ENCODE measurements around the gene OR52N5.
A peak's percentile ranks its signal among the peaks of the same experiment; 100 is the strongest.

The OR52N5 gene

GRCh38 chr11:5783255-5783654, at the start of gene OR52N5:
OR52N5 (minus strand) TSS chr11:5783355; CDS start chr11:5778634, 4,721 bp downstream.
- no peak for DNase-seq

GRCh38 chr11:5831196-5831829, 48.2 kb upstream of the OR52N5 start:
- no peak for DNase-seq

- DNase-seq, result no peak
These were observed 35.2 kb upstream of the OR52N5 start for GRCh38 chr11:5818245-5818886.

GRCh38 chr11:5815534-5815933, 32.4 kb upstream of the OR52N5 start:
- no peak for DNase-seq

GRCh38 chr11:5809905-5810795, 27.0 kb upstream of the OR52N5 start:
- no peak for DNase-seq

GRCh38 chr11:5809122-5809519, 26.0 kb upstream of the OR52N5 start:
- no peak for DNase-seq

- peak; percentile 53 for DNase-seq
These were observed 25.5 kb upstream of the OR52N5 start, which contains the start of gene OR52N2 for GRCh38 chr11:5808500-5809121. OR52N2 (plus strand) TSS chr11:5808924; CDS start chr11:5820336, 11,412 bp downstream.

GRCh38 chr11:5807580-5807979, 24.4 kb upstream of the OR52N5 start:
- DNase-seq, result no peak

- no peak for DNase-seq
These were observed 20.8 kb upstream of the OR52N5 start for GRCh38 chr11:5803982-5804381.

GRCh38 chr11:5796541-5796940, 13.4 kb upstream of the OR52N5 start:
- no peak for DNase-seq

- DNase-seq, result no peak
These were observed 8.0 kb upstream of the OR52N5 start, which contains the start of gene OR52N1 for GRCh38 chr11:5791165-5791564. OR52N1 (minus strand) TSS chr11:5791265; CDS start chr11:5788816, 2,449 bp downstream.

- DNase-seq, result no peak
These were observed 16.1 kb downstream of the OR52N5 start for GRCh38 chr11:5767056-5767455.

- DNase-seq, result no peak
These were observed 29.2 kb downstream of the OR52N5 start, which contains the start of gene OR52N4 for GRCh38 chr11:5753943-5754342. OR52N4 (plus strand) TSS chr11:5754243; CDS start chr11:5754741, 498 bp downstream.

- no peak for DNase-seq
These were observed 33.3 kb downstream of the OR52N5 start for GRCh38 chr11:5749836-5750235.

- DNase-seq, result no peak
These were observed 36.5 kb downstream of the OR52N5 start for GRCh38 chr11:5746614-5747013.

GRCh38 chr11:5738431-5738830, 44.7 kb downstream of the OR52N5 start:
- DNase-seq, result no peak

- DNase-seq, result no peak
These were observed 45.3 kb downstream of the OR52N5 start for GRCh38 chr11:5737670-5738392.

GRCh38 chr11:5737091-5737490, 46.1 kb downstream of the OR52N5 start:
- DNase-seq, result no peak

GRCh38 chr11:5736396-5736795, 46.8 kb downstream of the OR52N5 start, which contains the start of gene OR56B1:
OR56B1 (plus strand) TSS chr11:5736448; CDS start chr11:5736517, 69 bp downstream.
- no peak for DNase-seq

GRCh38 chr11:5727691-5728090, 55.5 kb downstream of the OR52N5 start:
- DNase-seq, result no peak

GRCh38 chr11:5726351-5726750, 56.8 kb downstream of the OR52N5 start:
- DNase-seq, result no peak

Data from activated effector memory CD4-positive, alpha-beta T cell treated with Interleukin-2 at 50 U/mL for 16 hours (primary cell).